HepG2 (cell line): ENCODE results near the gene MX2. TPM values are rescaled to one million over a fixed set of nuclear protein-coding genes. Genes with fewer than 3 reads are reported as not detected.

Experiments
- ARID4A ChIP-seq: sonication (generic); formaldehyde crosslinking; IDR thresholded peaks from 2 replicates; pipeline ENCODE4 v1.5.0; 2020; ENCODE audit warnings: mild to moderate bottlenecking, missing genetic modification reagents, borderline replicate concordance
- ATAD3A ChIP-seq: sonication (generic); formaldehyde crosslinking; IDR thresholded peaks from 2 replicates; pipeline ENCODE4 v1.4.0; 2020; ENCODE audit warnings: missing genetic modification reagents
- CBX5 ChIP-seq: sonication (generic); formaldehyde crosslinking; IDR thresholded peaks from 2 replicates; pipeline ENCODE4 v1.4.0; 2020; ENCODE audit warnings: missing genetic modification reagents, borderline replicate concordance
- DR1 ChIP-seq: sonication (generic); formaldehyde crosslinking; IDR thresholded peaks from 2 replicates; pipeline ENCODE4 v1.8.0; 2021; ENCODE audit warnings: mild to moderate bottlenecking, missing genetic modification reagents, inconsistent platforms
- FOSL2 ChIP-seq: sonication (generic); formaldehyde crosslinking; IDR thresholded peaks from 2 replicates; pipeline ENCODE4 v1.4.0; 2020; ENCODE audit warnings: missing genetic modification reagents
- MBNL3 ChIP-seq: fragments of 250-450 bp; sonication (Bioruptor Pico); conservative IDR thresholded peaks from 2 replicates; pipeline ENCODE4 v1.8.0; 2022; ENCODE audit warnings: mild to moderate bottlenecking, inconsistent platforms
- MED13 ChIP-seq: sonication (generic); formaldehyde crosslinking; IDR thresholded peaks from 2 replicates; pipeline ENCODE4 v1.5.0; 2020; ENCODE audit warnings: missing genetic modification reagents
- MTERF4 ChIP-seq: sonication (generic); formaldehyde crosslinking; IDR thresholded peaks from 2 replicates; pipeline ENCODE4 v1.8.0; 2023; ENCODE audit warnings: mild to moderate bottlenecking, missing genetic modification reagents
- POLR2AphosphoS5 ChIP-seq: IDR thresholded peaks from 2 replicates; pipeline ENCODE4 v1.6.1; 2012; ENCODE audit warnings: low read depth, low read length
- POLR2G ChIP-seq: fragments of 200-400 bp; formaldehyde crosslinking; IDR thresholded peaks from 2 replicates; pipeline ENCODE4 v1.6.1; 2018; ENCODE audit warnings: mild to moderate bottlenecking, low read depth, low read length, moderate library complexity
- REST ChIP-seq, 2 experiments: IDR thresholded peaks; 2 replicates each; pipeline ENCODE4 v1.6.1; 2011 to 2012; ENCODE audit warnings: low read length in 2 of 2, borderline replicate concordance in 1 of 2, low read depth in 1 of 2, mild to moderate bottlenecking in 1 of 2, moderate library complexity in 1 of 2
- SAP130 ChIP-seq: IDR thresholded peaks from 2 replicates; pipeline ENCODE4 v1.6.1; 2016; ENCODE audit warnings: low read depth
- XRCC5 ChIP-seq: fragments of 200-400 bp; formaldehyde crosslinking; optimal IDR thresholded peaks from 2 replicates; pipeline ENCODE3; 2017; ENCODE audit warnings: mild to moderate bottlenecking, low read length
- ZBTB38 ChIP-seq: sonication (generic); formaldehyde crosslinking; IDR thresholded peaks from 2 replicates; pipeline ENCODE4 v1.5.1; 2020; ENCODE audit warnings: mild to moderate bottlenecking, missing genetic modification reagents
- ZFP41 ChIP-seq: sonication (generic); formaldehyde crosslinking; IDR thresholded peaks from 2 replicates; pipeline ENCODE4 v1.4.0; 2020; ENCODE audit warnings: mild to moderate bottlenecking, missing genetic modification reagents, borderline replicate concordance
- ZMYM3 ChIP-seq: sonication (generic); formaldehyde crosslinking; IDR thresholded peaks from 2 replicates; pipeline ENCODE4 v1.5.1; 2020; ENCODE audit warnings: mild to moderate bottlenecking, missing genetic modification reagents
- ZNF282 ChIP-seq: fragments of 450-650 bp; IDR thresholded peaks from 2 replicates; pipeline ENCODE4 v1.6.1; 2018; ENCODE audit not compliant: partially characterized antibody
- ZNF317 ChIP-seq: sonication (generic); formaldehyde crosslinking; IDR thresholded peaks from 2 replicates; pipeline ENCODE4 v1.5.0; 2020; ENCODE audit warnings: mild to moderate bottlenecking, missing genetic modification reagents
- ZNF33B ChIP-seq: sonication (generic); formaldehyde crosslinking; IDR thresholded peaks from 2 replicates; pipeline ENCODE4 v1.5.1; 2020; ENCODE audit warnings: mild to moderate bottlenecking, missing genetic modification reagents
- ZNF484 ChIP-seq: sonication (generic); formaldehyde crosslinking; IDR thresholded peaks from 2 replicates; pipeline ENCODE4 v1.5.1; 2020; ENCODE audit warnings: mild to moderate bottlenecking, low read depth, missing genetic modification reagents, borderline replicate concordance
- ZNF543 ChIP-seq: sonication (generic); formaldehyde crosslinking; IDR thresholded peaks from 2 replicates; pipeline ENCODE4 v1.4.0; 2020; ENCODE audit warnings: mild to moderate bottlenecking, missing genetic modification reagents
- ZNF766 ChIP-seq: sonication (generic); formaldehyde crosslinking; IDR thresholded peaks from 2 replicates; pipeline ENCODE4 v1.5.0; 2020; ENCODE audit warnings: missing genetic modification reagents, borderline replicate concordance
- ZNF879 ChIP-seq: sonication (generic); formaldehyde crosslinking; IDR thresholded peaks from 2 replicates; pipeline ENCODE4 v1.8.1; 2023; ENCODE audit warnings: missing genetic modification reagents
- polyA plus RNA-seq, 8 experiments: library from polyadenylated mRNA; depleted of rRNA in 3 of 8; stranded (reverse) in 7 of 8; unstranded in 1 of 8; fragments of >200 nt; fragmentation: Illumina TruSeq in 4 of 8; extraction: Trizol in 4 of 8; gene quantifications; 2 replicates each; pipeline versions ENCODE4 v1.2.1 to v1.2.3, GENCODE V29; 2011 to 2016; ENCODE audit warnings: low read depth in 4 of 8, missing spikeins in 1 of 8, mixed read lengths in 1 of 8; ENCODE audit not compliant: insufficient read depth in 1 of 8
- total RNA-seq, 5 experiments: library from RNA; depleted of rRNA; stranded (reverse); fragments of >200 nt; fragmentation: Illumina TruSeq; extraction: Trizol; gene quantifications; 2 replicates each; pipeline ENCODE4 v1.2.3, GENCODE V29; 2016; ENCODE audit warnings: low read depth in 1 of 5

The MX2 gene
- total and polyA plus RNA-seq, 2 of the 13 experiments (the other 11 are each of a cell fraction or from before 2014, with no cell fraction given) = 24.0 to 35.7 TPM

- no peak for TF ChIP-seq ZNF766 (CRISPR knock-in tag)
- no peak for TF ChIP-seq ZNF317 (CRISPR knock-in tag)
- no peak for TF ChIP-seq ZBTB38 (CRISPR knock-in tag)
- TF ChIP-seq CBX5 (CRISPR knock-in tag) = no peak
- no peak for TF ChIP-seq MED13 (CRISPR knock-in tag)
- TF ChIP-seq MTERF4 = no peak
- TF ChIP-seq MBNL3 = no peak
- no peak for TF ChIP-seq ZNF484
- peak; percentile 40; the same call in 1 of the 2 replicates for TF ChIP-seq POLR2G
- TF ChIP-seq ZMYM3 = no peak
- no peak for TF ChIP-seq ZNF33B (CRISPR knock-in tag)
- peak; percentile 40; the same call in 1 of the 2 replicates for TF ChIP-seq ARID4A
- TF ChIP-seq POLR2AphosphoS5 = no peak
- TF ChIP-seq FOSL2 (CRISPR knock-in tag) = no peak
- no peak for TF ChIP-seq XRCC5
- TF ChIP-seq ZFP41 = no peak
- TF ChIP-seq DR1 (CRISPR knock-in tag) = no peak
- TF ChIP-seq ZNF879 (CRISPR knock-in tag) = no peak
- TF ChIP-seq SAP130 (CRISPR knock-in tag) = peak; percentile 59
- TF ChIP-seq REST (IDR thresholded peaks at IDR 0.05; ENCODE audit: borderline replicate concordance in 1 of 2, low read depth in 1 of 2, low read length in 2 of 2) = no peak
- TF ChIP-seq ATAD3A (CRISPR knock-in tag) = no peak
- no peak for TF ChIP-seq ZNF282
- no peak for TF ChIP-seq ZNF543
Measured at GRCh38 chr21:41369105-41369919, 7.5 kb downstream of the MX2 start (continued).
